ENCODE results near the gene IRAK1BP1. TPM values are rescaled to one million over a fixed set of nuclear protein-coding genes. Genes with fewer than 3 reads are reported as not detected.

IRAK1BP1 gene
- total and polyA plus RNA-seq, 2 donors (not counting 1 experiment from before 2014, with no cell fraction given) = 2.3 to 3.0 TPM

DNA sequence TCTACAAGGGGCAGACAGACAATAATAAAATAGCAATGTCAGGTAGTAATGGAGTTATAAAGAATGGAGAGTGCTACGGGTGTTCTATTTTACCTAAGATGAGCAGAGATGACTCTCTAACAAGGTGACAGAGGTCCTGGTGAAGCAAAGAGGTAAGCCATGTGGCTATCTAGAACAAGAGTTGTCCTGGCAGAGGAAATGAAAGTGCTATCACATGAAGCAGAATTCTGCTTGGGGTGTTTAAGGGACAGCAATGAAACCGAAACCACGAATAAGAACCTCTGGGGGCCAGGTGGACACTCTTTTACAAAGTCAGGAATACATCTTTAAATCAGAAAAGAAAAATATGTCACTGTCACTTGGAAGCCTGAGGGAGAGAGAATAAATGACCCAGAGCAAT, 37.9 kb upstream of the IRAK1BP1 start:
- 83% methylated on average over 1 of the region's 3 CpGs for WGBS (ENCODE audit: insufficient coverage)
- no peak for ATAC-seq (ENCODE audit: low read depth)
- H3K27ac Mint-ChIP-seq = no peak overlapping the region

GRCh38 chr6:78830805-78831204, 36.5 kb upstream of the IRAK1BP1 start:
- no peaks in the 10 kb centered on the region for H3K79me2 ChIP-seq (ENCODE audit: control insufficient read depth, insufficient read depth, low read length)
- H3K9me3 ChIP-seq (ENCODE audit: control extremely low read depth in 1 of 3, control insufficient read depth in 2 of 3, insufficient read depth in 1 of 3, low read length in 2 of 3) = no peaks in the 10 kb centered on the region
- H3K9ac ChIP-seq (ENCODE audit: low read length) = no peak overlapping the region
- H3K4me3 ChIP-seq (ENCODE audit: control extremely low read depth in 1 of 5, extremely low read depth in 1 of 5, insufficient read depth in 1 of 5, low read depth in 2 of 5, low read length in 4 of 5) = no peak overlapping the region
- no peaks in the 10 kb centered on the region for H3K9me3 Mint-ChIP-seq (ENCODE audit: insufficient read depth)
- CTCF ChIA-PET = no interaction called here
- TF ChIP-seq EZH2 (IDR thresholded peaks at IDR 0.05; ENCODE audit: borderline replicate concordance, insufficient read depth, low read depth, low read length, poor library complexity, severe bottlenecking) = no peak
- TF ChIP-seq, protein P1, sequence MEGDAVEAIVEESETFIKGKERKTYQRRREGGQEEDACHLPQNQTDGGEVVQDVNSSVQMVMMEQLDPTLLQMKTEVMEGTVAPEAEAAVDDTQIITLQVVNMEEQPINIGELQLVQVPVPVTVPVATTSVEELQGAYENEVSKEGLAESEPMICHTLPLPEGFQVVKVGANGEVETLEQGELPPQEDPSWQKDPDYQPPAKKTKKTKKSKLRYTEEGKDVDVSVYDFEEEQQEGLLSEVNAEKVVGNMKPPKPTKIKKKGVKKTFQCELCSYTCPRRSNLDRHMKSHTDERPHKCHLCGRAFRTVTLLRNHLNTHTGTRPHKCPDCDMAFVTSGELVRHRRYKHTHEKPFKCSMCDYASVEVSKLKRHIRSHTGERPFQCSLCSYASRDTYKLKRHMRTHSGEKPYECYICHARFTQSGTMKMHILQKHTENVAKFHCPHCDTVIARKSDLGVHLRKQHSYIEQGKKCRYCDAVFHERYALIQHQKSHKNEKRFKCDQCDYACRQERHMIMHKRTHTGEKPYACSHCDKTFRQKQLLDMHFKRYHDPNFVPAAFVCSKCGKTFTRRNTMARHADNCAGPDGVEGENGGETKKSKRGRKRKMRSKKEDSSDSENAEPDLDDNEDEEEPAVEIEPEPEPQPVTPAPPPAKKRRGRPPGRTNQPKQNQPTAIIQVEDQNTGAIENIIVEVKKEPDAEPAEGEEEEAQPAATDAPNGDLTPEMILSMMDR (IDR thresholded peaks at IDR 0.05) = no peak
- no peaks in the 10 kb centered on the region for H3K4me1 ChIP-seq (ENCODE audit: control insufficient read depth in 2 of 2, insufficient read depth in 2 of 2, low read length in 2 of 2)
- no peaks in the 10 kb centered on the region for H3K4me1 Mint-ChIP-seq
- no peak overlapping the region for H3K27ac ChIP-seq (ENCODE audit: low read length in 2 of 2)
- peaks cover 12% of the 10 kb centered on the region for H3K27me3 Mint-ChIP-seq
- H3K27me3 ChIP-seq (replicated peaks in 1 of 4; ENCODE audit: control extremely low read depth in 1 of 4, control insufficient read depth in 3 of 4, insufficient read depth in 4 of 4, low read length in 3 of 4) = peaks cover 0 to 5% (median 0%) of the 10 kb centered on the region in 4 experiments
- intact Hi-C loops (cut with micrococcal nuclease) = no loop called here
- H4K20me1 ChIP-seq (ENCODE audit: control insufficient read depth, insufficient read depth, low read length, poor library complexity, severe bottlenecking) = no peaks in the 10 kb centered on the region
- POLR2A ChIA-PET = no interaction called here
- H2AFZ ChIP-seq (ENCODE audit: insufficient read depth, low read depth, low read length, poor library complexity, severe bottlenecking) = no peak overlapping the region
- ATAC-seq (ENCODE audit: low read depth) (no peak), DNase-seq (no peak)
- no peak overlapping the region for H3K27ac Mint-ChIP-seq
- H3K4me3 Mint-ChIP-seq = no peak overlapping the region
- no peak overlapping the region for H3K4me2 ChIP-seq (replicated peaks; ENCODE audit: low read depth, low read length, poor library complexity, severe bottlenecking)
- no CpG with 5 or more reads among the region's 2 CpGs for WGBS (ENCODE audit: insufficient coverage)
- H3K36me3 ChIP-seq (replicated peaks in 1 of 2; ENCODE audit: control extremely low read depth in 1 of 2, control insufficient read depth in 1 of 2, extremely low read depth in 1 of 2, insufficient read depth in 2 of 2, low read length in 1 of 2) = no peaks in the 10 kb centered on the region

More for the DNA sequence above, 37.9 kb upstream of the IRAK1BP1 start:
- Mint-ChIP-seq H3K27me3 (peaks cover 7% of the 10 kb centered on the region), H3K4me3 (no peak overlapping the region), H3K9me3 (ENCODE audit: insufficient read depth) (no peaks in the 10 kb centered on the region), H3K4me1 (no peaks in the 10 kb centered on the region)
- Histone ChIP-seq H3K4me3 (ENCODE audit: control extremely low read depth in 1 of 5, extremely low read depth in 1 of 5, insufficient read depth in 1 of 5, low read depth in 2 of 5, low read length in 4 of 5) (no peak overlapping the region), H3K79me2 (ENCODE audit: control insufficient read depth, insufficient read depth, low read length) (no peaks in the 10 kb centered on the region), H4K20me1 (ENCODE audit: control insufficient read depth, insufficient read depth, low read length, poor library complexity, severe bottlenecking) (no peaks in the 10 kb centered on the region), H3K27me3 (replicated peaks in 1 of 4; ENCODE audit: control extremely low read depth in 1 of 4, control insufficient read depth in 3 of 4, insufficient read depth in 4 of 4, low read length in 3 of 4) (peaks cover 0 to 5% (median 0%) of the 10 kb centered on the region in 4 experiments), H2AFZ (ENCODE audit: insufficient read depth, low read depth, low read length, poor library complexity, severe bottlenecking) (no peak overlapping the region), H3K9ac (ENCODE audit: low read length) (no peak overlapping the region), H3K4me2 (replicated peaks; ENCODE audit: low read depth, low read length, poor library complexity, severe bottlenecking) (no peak overlapping the region), H3K4me1 (ENCODE audit: control insufficient read depth in 2 of 2, insufficient read depth in 2 of 2, low read length in 2 of 2) (no peaks in the 10 kb centered on the region), H3K27ac (ENCODE audit: low read length in 2 of 2) (no peak overlapping the region), H3K36me3 (replicated peaks in 1 of 2; ENCODE audit: control extremely low read depth in 1 of 2, control insufficient read depth in 1 of 2, extremely low read depth in 1 of 2, insufficient read depth in 2 of 2, low read length in 1 of 2) (no peaks in the 10 kb centered on the region), H3K9me3 (ENCODE audit: control extremely low read depth in 1 of 3, control insufficient read depth in 2 of 3, insufficient read depth in 1 of 3, low read length in 2 of 3) (no peaks in the 10 kb centered on the region)
- no peak for DNase-seq
- intact Hi-C loops (cut with micrococcal nuclease) = no loop called here
- CTCF ChIA-PET = no interaction called here
- POLR2A ChIA-PET = no interaction called here
- TF ChIP-seq, protein P1 (IDR thresholded peaks at IDR 0.05) = no peak
- no peak for TF ChIP-seq EZH2 (IDR thresholded peaks at IDR 0.05; ENCODE audit: borderline replicate concordance, insufficient read depth, low read depth, low read length, poor library complexity, severe bottlenecking)
